ENCODE data around the gene SLC2A5. TPM values are rescaled to one million over a fixed set of nuclear protein-coding genes. Genes with fewer than 3 reads are reported as not detected.

Gene SLC2A5
- total RNA-seq, 1 donor from 2014 or later = 8.1 TPM

DNA sequence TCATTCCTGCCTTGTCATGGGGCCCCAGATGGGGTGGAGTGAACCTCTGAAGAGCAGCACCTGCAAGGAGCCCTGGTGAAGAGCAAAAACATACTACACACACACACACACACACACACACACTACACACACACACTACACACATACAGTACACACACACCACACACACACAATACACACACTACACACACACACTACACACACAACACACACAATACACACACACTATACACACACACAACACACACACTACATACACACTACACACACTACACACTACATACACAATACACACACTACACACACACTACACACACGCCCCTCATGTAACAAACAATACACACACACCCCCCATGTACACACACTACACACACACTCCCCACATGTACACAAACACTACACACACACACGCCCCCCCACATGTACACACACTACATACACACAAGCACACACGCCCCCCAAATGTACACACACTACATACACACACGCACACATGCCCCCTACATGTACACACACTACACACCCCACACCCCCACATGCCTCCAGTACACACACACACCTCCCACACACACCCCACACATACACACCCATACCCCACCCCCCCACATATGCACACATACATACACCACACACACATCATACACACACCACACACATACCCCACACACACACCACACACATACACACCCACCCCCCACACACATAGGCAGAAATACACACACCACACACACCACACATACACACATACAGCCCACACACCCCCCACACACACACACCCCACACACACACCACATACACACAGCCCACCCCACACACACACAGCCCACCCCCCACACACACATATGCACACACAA, 9.3 kb downstream of the SLC2A5 start:
- no peak for DNase-seq (ENCODE audit: extremely low spot score in 2 of 2)
- H3K27ac ChIP-seq = no peak overlapping the region
- intact Hi-C loops (cut with DNase I) = no loop called here

DNA sequence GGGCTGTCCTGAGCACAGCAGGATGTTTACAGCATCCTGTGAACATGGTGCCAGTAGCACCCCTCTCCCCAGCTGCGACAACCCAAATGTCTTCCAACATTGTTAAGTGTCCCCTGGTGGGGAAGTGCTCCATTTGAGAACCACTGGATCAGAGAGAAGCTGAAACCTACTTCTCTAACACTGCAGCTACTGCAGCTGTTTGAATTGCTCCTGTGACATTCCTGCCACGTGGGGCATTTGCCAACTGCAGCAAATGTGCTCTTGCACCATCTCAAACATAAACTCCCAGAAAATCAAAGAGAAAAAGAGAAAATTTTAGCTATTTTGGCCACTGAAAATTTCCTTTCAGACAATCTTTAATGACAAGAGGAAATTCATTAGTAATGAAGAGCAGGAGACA, 11.0 kb downstream of the SLC2A5 start:
- H3K27ac ChIP-seq = no peak overlapping the region
- no peak overlapping the region for H3K4me3 ChIP-seq
- no peaks in the 10 kb centered on the region for H3K27me3 ChIP-seq
- TF ChIP-seq POLR2AphosphoS5 (IDR thresholded peaks at IDR 0.05; ENCODE audit: insufficient read depth in 1 of 2, low read depth in 1 of 2) (no peak), POLR2A (IDR thresholded peaks at IDR 0.05) (no peak)
- TF ChIP-seq, protein P1, sequence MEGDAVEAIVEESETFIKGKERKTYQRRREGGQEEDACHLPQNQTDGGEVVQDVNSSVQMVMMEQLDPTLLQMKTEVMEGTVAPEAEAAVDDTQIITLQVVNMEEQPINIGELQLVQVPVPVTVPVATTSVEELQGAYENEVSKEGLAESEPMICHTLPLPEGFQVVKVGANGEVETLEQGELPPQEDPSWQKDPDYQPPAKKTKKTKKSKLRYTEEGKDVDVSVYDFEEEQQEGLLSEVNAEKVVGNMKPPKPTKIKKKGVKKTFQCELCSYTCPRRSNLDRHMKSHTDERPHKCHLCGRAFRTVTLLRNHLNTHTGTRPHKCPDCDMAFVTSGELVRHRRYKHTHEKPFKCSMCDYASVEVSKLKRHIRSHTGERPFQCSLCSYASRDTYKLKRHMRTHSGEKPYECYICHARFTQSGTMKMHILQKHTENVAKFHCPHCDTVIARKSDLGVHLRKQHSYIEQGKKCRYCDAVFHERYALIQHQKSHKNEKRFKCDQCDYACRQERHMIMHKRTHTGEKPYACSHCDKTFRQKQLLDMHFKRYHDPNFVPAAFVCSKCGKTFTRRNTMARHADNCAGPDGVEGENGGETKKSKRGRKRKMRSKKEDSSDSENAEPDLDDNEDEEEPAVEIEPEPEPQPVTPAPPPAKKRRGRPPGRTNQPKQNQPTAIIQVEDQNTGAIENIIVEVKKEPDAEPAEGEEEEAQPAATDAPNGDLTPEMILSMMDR (IDR thresholded peaks at IDR 0.05) = no peak
- H3K36me3 ChIP-seq = no peaks in the 10 kb centered on the region
- H3K4me1 ChIP-seq = peaks cover 14% of the 10 kb centered on the region
- DNase-seq (ENCODE audit: extremely low spot score in 2 of 2) = no peak
- no peaks in the 10 kb centered on the region for H3K9me3 ChIP-seq
- intact Hi-C loops (cut with DNase I) = no loop called here

More for the DNA sequence above, 9.3 kb downstream of the SLC2A5 start:
- H3K4me1 ChIP-seq = peaks cover 23% of the 10 kb centered on the region
- H3K36me3 ChIP-seq = no peaks in the 10 kb centered on the region
- no peak overlapping the region for H3K4me3 ChIP-seq
- no peak for TF ChIP-seq POLR2AphosphoS5 (IDR thresholded peaks at IDR 0.05; ENCODE audit: insufficient read depth in 1 of 2, low read depth in 1 of 2)
- no peak for TF ChIP-seq POLR2A (IDR thresholded peaks at IDR 0.05)
- TF ChIP-seq, protein P1 (IDR thresholded peaks at IDR 0.05) = no peak
- H3K27me3 ChIP-seq = no peaks in the 10 kb centered on the region
- H3K9me3 ChIP-seq = no peaks in the 10 kb centered on the region

DNA sequence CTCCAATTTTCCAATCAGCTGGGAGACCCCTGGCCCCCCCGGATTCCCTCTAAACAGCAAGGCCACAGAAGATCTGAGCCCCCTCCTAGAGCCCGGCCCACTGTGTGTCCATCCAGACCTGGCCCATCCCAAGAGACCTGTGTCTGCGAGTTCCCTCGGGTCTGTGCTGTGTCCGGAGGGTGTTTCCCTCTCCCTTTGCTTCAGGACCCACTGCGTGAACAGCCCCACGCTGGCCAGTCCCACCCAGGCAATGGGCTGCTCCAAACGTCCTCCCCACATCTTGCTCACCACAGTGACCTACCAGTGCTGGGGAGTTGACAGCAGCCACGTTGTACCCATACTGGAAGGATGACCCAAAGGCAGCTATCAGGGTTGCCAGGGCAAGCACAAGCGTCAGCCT, 11.6 kb downstream of the SLC2A5 start:
- no peaks in the 10 kb centered on the region for H3K27me3 ChIP-seq
- no peak overlapping the region for H3K4me3 ChIP-seq
- no peak for DNase-seq (ENCODE audit: extremely low spot score in 2 of 2)
- intact Hi-C loops (cut with DNase I) = no loop called here
- H3K36me3 ChIP-seq = no peaks in the 10 kb centered on the region
- H3K9me3 ChIP-seq = no peaks in the 10 kb centered on the region
- no peak overlapping the region for H3K27ac ChIP-seq
- TF ChIP-seq, protein P1 (IDR thresholded peaks at IDR 0.05) = no peak
- no peak for TF ChIP-seq POLR2A (IDR thresholded peaks at IDR 0.05)
- no peak for TF ChIP-seq POLR2AphosphoS5 (IDR thresholded peaks at IDR 0.05; ENCODE audit: insufficient read depth in 1 of 2, low read depth in 1 of 2)
- peaks cover 14% of the 10 kb centered on the region for H3K4me1 ChIP-seq

DNA sequence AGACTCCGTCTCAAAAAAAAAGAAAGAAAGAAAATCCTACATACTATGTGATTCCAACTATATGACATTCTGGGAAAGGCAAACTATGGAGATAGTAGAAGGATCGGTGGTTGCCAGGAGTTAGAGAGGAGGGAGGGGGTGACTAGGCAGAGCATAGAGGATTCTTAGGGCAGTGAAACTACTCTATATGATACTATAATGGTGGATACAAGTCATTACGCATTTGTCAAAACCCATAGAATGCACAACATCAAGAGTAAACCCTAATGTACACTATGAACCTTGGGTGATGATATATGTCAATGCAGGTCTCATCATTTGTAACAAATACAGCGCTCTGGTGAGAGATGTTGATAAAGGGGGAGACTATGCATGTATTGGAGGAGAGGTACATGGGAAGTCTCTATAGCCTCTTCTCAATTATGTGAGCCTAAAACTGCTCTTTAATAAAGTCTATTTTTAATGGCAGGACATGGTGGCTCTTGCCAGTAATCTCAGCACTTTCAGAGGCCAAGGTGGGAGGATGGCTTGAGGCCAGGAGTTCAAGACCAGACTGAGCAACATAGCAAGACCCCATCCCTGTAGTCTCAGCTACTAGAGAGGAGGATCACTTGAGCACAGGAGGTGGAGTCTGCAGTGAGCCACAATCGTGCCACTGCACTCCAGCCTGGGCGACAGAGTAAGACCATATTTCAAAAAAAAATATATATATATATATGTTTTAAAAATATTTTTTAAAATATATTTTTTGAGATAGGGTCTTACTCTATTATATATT, 17.0 kb downstream of the SLC2A5 start:
- TF ChIP-seq POLR2AphosphoS5 (IDR thresholded peaks at IDR 0.05; ENCODE audit: insufficient read depth in 1 of 2, low read depth in 1 of 2) (no peak), POLR2A (IDR thresholded peaks at IDR 0.05) (no peak)
- TF ChIP-seq, protein P1 (IDR thresholded peaks at IDR 0.05) = no peak
- intact Hi-C loops (cut with DNase I) = no loop called here

More for the DNA sequence above, 17.0 kb downstream of the SLC2A5 start:
- no peaks in the 10 kb centered on the region for H3K36me3 ChIP-seq
- H3K27ac ChIP-seq = no peak overlapping the region
- H3K4me1 ChIP-seq = no peaks in the 10 kb centered on the region
- H3K9me3 ChIP-seq = no peaks in the 10 kb centered on the region
- DNase-seq (ENCODE audit: extremely low spot score in 2 of 2) = no peak
- H3K4me3 ChIP-seq = no peak overlapping the region
- no peaks in the 10 kb centered on the region for H3K27me3 ChIP-seq
